Ovary (tissue), 3 donors: ENCODE results near the gene GTF2H2.
"Not testable (repeated sequence)": the region's sequence is repeated elsewhere in the genome, so short reads cannot be mapped to it uniquely, and the experiment has no call there.

Experiments used
- CTCF ChIP-seq, 3 donors: fragments of 450-650 bp in 2 of 3; fragments of 200-600 bp in 1 of 3; IDR thresholded peaks; one replicate each; pipeline versions ENCODE4 v1.5.1 to v1.8.0; 2016 to 2022; ENCODE audit warnings: antibody characterized with exemption in 3 of 3, mild to moderate bottlenecking in 1 of 3
- EP300 ChIP-seq: sonication (generic); formaldehyde crosslinking; IDR thresholded peaks from one replicate; pipeline ENCODE4 v1.6.1; 2017; ENCODE audit warnings: antibody characterized with exemption
- POLR2A ChIP-seq: fragments of 450-650 bp; IDR thresholded peaks from one replicate; pipeline ENCODE4 v1.6.1; 2017; ENCODE audit warnings: antibody characterized with exemption, mild to moderate bottlenecking, moderate library complexity
- donor health status: DM: no; HTN: no; CAD: no.

- not testable (repeated sequence) for TF ChIP-seq EP300; CTCF (IDR thresholded peaks at IDR 0.05); POLR2A
Measured at GRCh38 chr5:71044128-71044527, 23.3 kb downstream of the GTF2H2 start.
